HFF-Myc (cell line): ENCODE data around the gene SDR9C7.
"Not testable (repeated sequence)": the region's sequence is repeated elsewhere in the genome, so short reads cannot be mapped to it uniquely, and the experiment has no call there.

Source experiments
- DNase-seq: peaks from one replicate; pipeline ENCODE4 v3.0.0-alpha.2; 2011; ENCODE audit warnings: low read depth; ENCODE audit errors: extremely low read depth
- H3K4me3 ChIP-seq: replicated peaks from 2 replicates; pipeline ENCODE4 v1.5.1; 2011; ENCODE audit warnings: low read depth, mild to moderate bottlenecking, control low read depth, low read length
- TF ChIP-seq, protein P1 (sequence below): IDR thresholded peaks from 2 replicates; pipeline ENCODE4 v1.5.1; 2012; ENCODE audit warnings: mild to moderate bottlenecking, low read depth, low read length, control low read depth; ENCODE audit errors: missing control alignments

Gene SDR9C7

DNA sequence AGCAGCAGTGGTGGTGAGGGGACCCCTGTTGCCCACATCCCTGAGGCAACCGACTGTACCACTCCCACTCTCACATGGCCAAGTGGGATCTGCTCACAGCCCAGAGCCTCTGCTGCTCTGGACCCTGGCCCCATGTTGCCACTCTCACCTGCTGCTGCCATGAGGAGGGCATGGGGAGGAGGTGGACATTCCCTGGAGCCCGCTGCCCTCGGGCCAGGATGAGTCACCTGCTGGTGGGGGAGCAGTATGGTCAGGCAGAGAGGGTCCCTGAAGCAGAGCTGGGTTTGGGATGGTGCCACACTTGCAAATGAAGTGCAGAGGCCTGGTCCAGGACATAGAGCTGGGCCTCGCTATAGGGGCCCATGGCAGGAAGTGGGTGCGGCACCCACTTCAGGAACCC, 26.1 kb downstream of the SDR9C7 start:
- DNase-seq = no peak
- TF ChIP-seq, protein P1, sequence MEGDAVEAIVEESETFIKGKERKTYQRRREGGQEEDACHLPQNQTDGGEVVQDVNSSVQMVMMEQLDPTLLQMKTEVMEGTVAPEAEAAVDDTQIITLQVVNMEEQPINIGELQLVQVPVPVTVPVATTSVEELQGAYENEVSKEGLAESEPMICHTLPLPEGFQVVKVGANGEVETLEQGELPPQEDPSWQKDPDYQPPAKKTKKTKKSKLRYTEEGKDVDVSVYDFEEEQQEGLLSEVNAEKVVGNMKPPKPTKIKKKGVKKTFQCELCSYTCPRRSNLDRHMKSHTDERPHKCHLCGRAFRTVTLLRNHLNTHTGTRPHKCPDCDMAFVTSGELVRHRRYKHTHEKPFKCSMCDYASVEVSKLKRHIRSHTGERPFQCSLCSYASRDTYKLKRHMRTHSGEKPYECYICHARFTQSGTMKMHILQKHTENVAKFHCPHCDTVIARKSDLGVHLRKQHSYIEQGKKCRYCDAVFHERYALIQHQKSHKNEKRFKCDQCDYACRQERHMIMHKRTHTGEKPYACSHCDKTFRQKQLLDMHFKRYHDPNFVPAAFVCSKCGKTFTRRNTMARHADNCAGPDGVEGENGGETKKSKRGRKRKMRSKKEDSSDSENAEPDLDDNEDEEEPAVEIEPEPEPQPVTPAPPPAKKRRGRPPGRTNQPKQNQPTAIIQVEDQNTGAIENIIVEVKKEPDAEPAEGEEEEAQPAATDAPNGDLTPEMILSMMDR = no peak
- no peak overlapping the region for H3K4me3 ChIP-seq

DNA sequence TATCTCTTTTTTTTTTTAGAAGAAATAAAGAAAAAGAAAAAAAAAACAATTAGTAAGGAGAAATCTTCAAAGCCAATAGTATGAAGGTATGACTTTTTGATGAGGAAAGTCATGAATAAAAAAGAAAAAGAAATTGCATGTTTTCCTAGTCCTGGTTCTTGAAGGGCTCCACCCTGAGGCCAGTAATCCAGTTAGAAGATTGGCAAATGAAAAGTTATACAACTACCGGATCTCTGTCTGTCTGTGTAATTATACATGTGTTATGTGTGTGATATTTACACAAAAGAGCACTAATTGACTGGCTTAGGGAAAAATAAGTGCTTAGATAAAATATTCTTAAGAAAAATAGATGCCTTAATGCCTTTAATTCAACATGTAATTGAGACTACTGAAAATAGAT, 28.4 kb downstream of the SDR9C7 start:
- TF ChIP-seq, protein P1 = no peak
- H3K4me3 ChIP-seq = no peak overlapping the region
- no peak for DNase-seq

- TF ChIP-seq, protein P1 = no peak
- no peak for DNase-seq
- H3K4me3 ChIP-seq = no peak overlapping the region
Measured at GRCh38 chr12:56903374-56903773, 30.8 kb downstream of the SDR9C7 start.

- DNase-seq, H3K4me3 ChIP-seq: not testable (repeated sequence)
Measured at GRCh38 chr12:56901313-56901712, 32.9 kb downstream of the SDR9C7 start.

- DNase-seq = peak; percentile 26
- no peak overlapping the region for H3K4me3 ChIP-seq
- TF ChIP-seq, protein P1 = no peak
Measured at GRCh38 chr12:56900583-56900982, 33.6 kb downstream of the SDR9C7 start.

- TF ChIP-seq, protein P1 = no peak
- no peak for DNase-seq
- no peak overlapping the region for H3K4me3 ChIP-seq
Measured at GRCh38 chr12:56898938-56899337, 35.3 kb downstream of the SDR9C7 start.

DNA sequence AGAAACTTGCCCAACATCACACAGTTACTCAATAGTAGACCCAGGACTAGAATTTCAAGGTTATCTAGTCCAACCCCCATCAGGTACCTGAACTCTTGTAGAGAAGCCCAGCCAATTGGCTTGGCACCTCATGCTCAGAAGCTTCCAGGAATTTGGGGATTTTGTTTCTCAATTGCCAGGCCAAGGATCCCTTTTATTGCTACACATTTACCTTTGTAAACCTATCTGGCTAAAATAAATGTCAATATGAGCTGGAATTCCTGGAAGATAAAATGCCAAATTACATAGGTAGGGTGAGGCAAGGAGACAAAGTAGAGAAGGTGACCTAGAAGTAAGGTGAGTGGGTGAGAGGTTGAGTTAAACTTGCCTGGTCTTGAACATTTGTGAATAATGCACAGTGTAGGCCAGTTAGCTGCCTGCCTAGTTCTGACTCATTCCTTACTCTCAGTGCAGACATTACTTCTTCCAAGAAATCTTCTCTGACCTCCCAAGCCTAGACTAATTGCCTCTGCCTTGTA, 36.3 kb downstream of the SDR9C7 start:
- no peak overlapping the region for H3K4me3 ChIP-seq
- TF ChIP-seq, protein P1 = no peak
- no peak for DNase-seq
